Mucosa of descending colon (tissue), 3 donors: Measurements from ENCODE around the gene DEGS2. TPM values are rescaled to one million over a fixed set of nuclear protein-coding genes. Genes with fewer than 3 reads are reported as not detected.

Experiments used
- ATAC-seq: fragments of 200-7000 bp; cut with Tn5 transposase; one replicate; pipeline ENCODE4 v1.9.1; 2020; ENCODE audit warnings: mild to moderate bottlenecking, moderate library complexity
- DNase-seq, 3 donors: peaks; one replicate each; pipeline ENCODE4 v3.0.0-alpha.2; 2020
- H3K36me3 ChIP-seq: fragments of 200-600 bp; one replicate; pipeline ENCODE4 v1.8.0; 2021; ENCODE audit warnings: low read depth, mild to moderate bottlenecking
- H3K4me1 ChIP-seq: fragments of 200-600 bp; one replicate; pipeline ENCODE4 v1.8.0; 2021; ENCODE audit warnings: low read depth, mild to moderate bottlenecking
- H3K4me3 ChIP-seq: fragments of 200-600 bp; one replicate; pipeline ENCODE4 v1.8.0; 2021; ENCODE audit warnings: mild to moderate bottlenecking
- H3K9me3 ChIP-seq: fragments of 200-600 bp; one replicate; pipeline ENCODE4 v1.8.0; 2021; ENCODE audit warnings: mild to moderate bottlenecking
- intact Hi-C, 2 donors: fragments of 100-400 bp; cut with DNase I in 1 of 2; cut with micrococcal nuclease in 1 of 2; formaldehyde crosslinking; loops; one replicate each; pipeline versions ENCODE4 v1.11.0 to v1.11.1; 2022; cut with DNase I, micrococcal nuclease
- total RNA-seq, 3 donors: library from RNA; stranded (reverse); fragmentation: NEBNext Ultra II Directional in 2 of 3; extraction: Animal tissue kit (Norgen Biotek cat#: 25700) in 2 of 3; gene quantifications; one replicate each; pipeline versions ENCODE4 v1.2.1 to v1.2.4, GENCODE V29; 2021 to 2023
- TF ChIP-seq, protein P1 (sequence below): fragments of 200-600 bp; IDR thresholded peaks from one replicate; pipeline ENCODE4 v1.8.0; 2022; ENCODE audit warnings: antibody characterized with exemption, mild to moderate bottlenecking
- donor health status: DM: no; HTN: no; CAD: no; lungs with moderate emphysema.
- donor health status: DM: no; HTN: no; CAD: no.
- donor health status: DM: no; HTN: yes; CAD: no.

The DEGS2 gene
- total RNA-seq, 3 donors from 2014 or later, result 6.2 to 28.5 (median 27.9) TPM

DNA sequence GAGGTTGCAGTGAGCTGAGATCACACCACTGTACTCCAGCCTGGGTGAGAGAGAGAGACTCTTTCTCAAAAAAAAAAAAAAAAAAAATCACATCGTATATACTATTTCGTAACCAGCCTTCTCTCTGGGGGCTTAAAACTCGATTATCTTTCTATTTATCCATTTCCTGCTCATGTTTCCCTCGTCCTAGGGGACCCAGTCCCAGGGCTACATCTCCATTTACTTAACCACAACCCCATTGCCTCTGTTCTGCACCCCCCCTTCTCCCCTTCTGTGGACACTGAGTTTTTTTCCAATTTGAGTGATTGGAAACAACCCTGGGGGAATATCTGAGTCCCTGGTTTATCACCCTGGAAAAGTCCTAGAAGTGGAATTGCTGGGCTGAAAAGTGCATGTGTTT is 43.3 kb upstream of the DEGS2 start:
- no peak for DNase-seq
- H3K4me3 ChIP-seq, result no peak overlapping the region
- ATAC-seq, result no peak
- no peaks in the 10 kb centered on the region for H3K36me3 ChIP-seq
- H3K4me1 ChIP-seq, result no peaks in the 10 kb centered on the region
- intact Hi-C loops, result no loop called here
- TF ChIP-seq, protein P1, sequence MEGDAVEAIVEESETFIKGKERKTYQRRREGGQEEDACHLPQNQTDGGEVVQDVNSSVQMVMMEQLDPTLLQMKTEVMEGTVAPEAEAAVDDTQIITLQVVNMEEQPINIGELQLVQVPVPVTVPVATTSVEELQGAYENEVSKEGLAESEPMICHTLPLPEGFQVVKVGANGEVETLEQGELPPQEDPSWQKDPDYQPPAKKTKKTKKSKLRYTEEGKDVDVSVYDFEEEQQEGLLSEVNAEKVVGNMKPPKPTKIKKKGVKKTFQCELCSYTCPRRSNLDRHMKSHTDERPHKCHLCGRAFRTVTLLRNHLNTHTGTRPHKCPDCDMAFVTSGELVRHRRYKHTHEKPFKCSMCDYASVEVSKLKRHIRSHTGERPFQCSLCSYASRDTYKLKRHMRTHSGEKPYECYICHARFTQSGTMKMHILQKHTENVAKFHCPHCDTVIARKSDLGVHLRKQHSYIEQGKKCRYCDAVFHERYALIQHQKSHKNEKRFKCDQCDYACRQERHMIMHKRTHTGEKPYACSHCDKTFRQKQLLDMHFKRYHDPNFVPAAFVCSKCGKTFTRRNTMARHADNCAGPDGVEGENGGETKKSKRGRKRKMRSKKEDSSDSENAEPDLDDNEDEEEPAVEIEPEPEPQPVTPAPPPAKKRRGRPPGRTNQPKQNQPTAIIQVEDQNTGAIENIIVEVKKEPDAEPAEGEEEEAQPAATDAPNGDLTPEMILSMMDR, result no peak
- H3K9me3 ChIP-seq, result no peaks in the 10 kb centered on the region

DNA sequence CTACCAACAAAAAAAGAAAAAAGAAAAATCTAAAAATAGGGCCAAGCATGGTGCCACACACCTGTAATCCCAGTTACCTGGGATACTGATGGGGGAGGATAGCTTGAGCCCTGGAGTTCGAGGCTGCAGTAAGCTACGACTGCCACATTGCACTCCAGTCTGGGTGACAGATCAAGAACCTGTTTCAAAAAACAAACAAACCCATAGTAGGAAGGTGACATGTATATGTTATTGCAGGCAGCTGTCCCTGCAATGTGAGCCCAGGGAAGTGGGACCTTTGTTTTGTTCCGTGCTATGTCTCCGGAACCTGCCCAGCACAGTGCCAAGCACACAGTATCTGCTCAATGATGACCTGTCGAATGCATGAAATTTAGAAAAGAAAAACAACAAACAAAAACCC is 42.3 kb upstream of the DEGS2 start:
- Histone ChIP-seq H3K9me3 (no peaks in the 10 kb centered on the region), H3K4me1 (no peaks in the 10 kb centered on the region), H3K36me3 (no peaks in the 10 kb centered on the region), H3K4me3 (no peak overlapping the region)
- intact Hi-C loops, result no loop called here
- no peak for DNase-seq
- ATAC-seq, result peak; percentile 20
- TF ChIP-seq, protein P1, result no peak

DNA sequence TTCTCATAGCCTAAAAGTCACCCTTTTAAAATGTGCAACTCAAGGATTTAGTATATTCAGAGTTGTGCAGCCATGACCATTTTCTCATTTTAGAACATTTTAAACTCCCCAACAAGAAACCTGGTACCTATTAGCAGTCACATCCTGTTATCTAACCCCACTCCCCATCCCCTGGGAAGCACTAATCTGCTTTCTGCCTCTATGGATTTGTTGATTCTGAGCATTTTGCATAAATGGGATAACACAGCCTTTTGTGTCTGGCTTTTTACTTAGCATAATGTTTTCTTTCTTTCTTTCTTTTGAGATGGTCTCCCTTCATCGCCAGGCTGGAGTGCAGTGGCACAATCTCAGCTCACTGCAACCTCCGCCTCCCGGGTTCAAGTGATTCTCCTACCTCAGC is 40.9 kb upstream of the DEGS2 start:
- intact Hi-C loops, result no loop called here
- ATAC-seq (no peak), DNase-seq (no peak)
- TF ChIP-seq, protein P1, result no peak
- Histone ChIP-seq H3K9me3 (no peaks in the 10 kb centered on the region), H3K4me1 (no peaks in the 10 kb centered on the region), H3K36me3 (no peaks in the 10 kb centered on the region), H3K4me3 (no peak overlapping the region)

DNA sequence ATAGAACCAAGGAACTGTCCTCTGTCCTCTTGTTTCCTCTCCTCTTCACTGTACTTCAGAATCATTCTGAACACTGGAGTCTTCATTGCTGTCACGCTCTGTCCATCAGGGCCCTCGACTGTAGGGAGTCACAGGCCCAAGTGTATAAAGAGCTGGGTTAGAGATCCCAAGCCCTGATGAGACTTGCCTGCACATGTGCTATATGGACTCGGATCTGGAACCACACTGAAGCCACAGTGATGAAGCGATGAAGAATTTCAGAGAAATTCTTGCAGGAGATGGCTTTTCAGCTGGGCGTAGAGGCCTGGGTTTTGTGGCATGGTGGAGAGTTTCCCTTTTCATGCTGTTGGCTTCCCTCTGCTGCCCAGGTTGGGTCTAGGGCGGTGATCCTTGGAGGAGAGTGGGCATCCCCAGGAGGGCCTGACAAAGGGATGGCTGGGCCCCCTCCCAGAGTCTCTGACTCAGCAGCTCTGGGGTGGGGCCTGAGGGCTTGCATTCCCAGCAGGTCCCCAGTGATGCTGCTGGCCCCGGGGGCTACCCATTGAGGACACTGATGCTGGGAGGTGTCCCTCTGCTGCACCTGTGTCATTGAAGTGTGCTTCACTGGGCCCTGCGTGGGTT is 39.9 kb upstream of the DEGS2 start:
- TF ChIP-seq, protein P1, result no peak
- Histone ChIP-seq H3K4me3 (no peak overlapping the region), H3K9me3 (no peaks in the 10 kb centered on the region), H3K4me1 (no peaks in the 10 kb centered on the region), H3K36me3 (no peaks in the 10 kb centered on the region)
- no peak for ATAC-seq
- no peak for DNase-seq
- intact Hi-C loops, result no loop called here

DNA sequence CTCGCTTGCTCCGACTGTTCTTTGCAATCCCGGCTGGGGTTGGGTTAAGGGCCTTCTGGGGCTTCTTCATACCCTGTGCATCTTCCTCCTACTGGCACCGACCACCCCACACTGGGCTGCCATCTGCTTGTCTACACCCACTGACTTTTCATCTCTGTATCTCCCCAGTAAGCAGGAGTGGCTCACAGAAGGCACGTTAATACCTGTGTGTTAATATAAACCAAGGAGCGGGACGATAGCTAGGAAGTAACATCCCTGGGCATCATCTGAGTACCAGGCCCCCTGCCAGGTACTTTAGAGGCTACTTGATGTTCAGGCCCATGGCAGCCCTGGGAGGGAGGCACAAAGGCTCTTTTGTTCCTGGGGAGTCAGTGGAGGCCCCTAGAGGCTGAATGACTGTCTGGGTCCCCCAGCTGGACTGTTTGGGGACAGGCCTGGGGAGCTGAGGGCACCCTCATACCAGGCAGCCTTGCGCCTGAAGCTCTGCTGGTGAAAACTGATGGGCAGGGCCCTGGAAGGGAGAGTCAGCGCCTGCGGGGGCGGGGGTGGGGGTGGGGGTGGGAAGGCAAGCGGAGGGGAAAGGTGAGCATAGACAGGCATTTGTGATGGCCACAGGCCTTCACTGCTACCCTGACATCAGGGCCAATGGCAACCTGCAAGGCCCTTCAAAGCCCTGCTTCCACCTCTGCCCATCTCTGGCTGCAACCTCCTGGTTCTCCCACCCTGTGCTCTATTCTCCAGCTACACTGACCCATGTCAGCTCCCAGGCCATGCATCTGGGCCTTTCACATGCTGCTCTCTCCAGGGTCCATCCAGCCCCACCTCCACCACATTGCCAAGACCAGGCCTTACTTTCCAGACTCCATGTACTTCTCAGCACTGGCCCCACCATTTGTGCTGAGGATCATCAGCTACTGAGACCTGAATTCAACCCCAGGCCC is 34.2 kb upstream of the DEGS2 start:
- ATAC-seq (no peak), DNase-seq (peak in 2 of 3 donors; percentile 36 to 45)
- intact Hi-C loops, result loop anchor here in 1 of 2 donors (5.0 kb wide), 1 partner anchor 211 kb away; no protein-coding TSS in a partner anchor
- no peaks in the 10 kb centered on the region for H3K9me3 ChIP-seq
- no peak overlapping the region for H3K4me3 ChIP-seq
- H3K36me3 ChIP-seq, result peaks cover 4% of the 10 kb centered on the region
- H3K4me1 ChIP-seq, result peaks cover 13% of the 10 kb centered on the region
- TF ChIP-seq, protein P1, result no peak
